Panc1 (cell line): ENCODE measurements around the gene KRTAP10-4.

Experiments
- POLR2AphosphoS5 ChIP-seq: IDR thresholded peaks from 2 replicates; pipeline ENCODE4 v1.6.1; 2012; ENCODE audit warnings: mild to moderate bottlenecking, low read depth, low read length, moderate library complexity
- SIN3A ChIP-seq: IDR thresholded peaks from 2 replicates; pipeline ENCODE4 v1.6.1; 2012; ENCODE audit warnings: low read depth, mild to moderate bottlenecking, low read length, moderate library complexity, borderline replicate concordance; ENCODE audit not compliant: insufficient read depth
- TCF7L2 ChIP-seq: IDR thresholded peaks from 2 replicates; pipeline ENCODE4 v1.6.1; 2011; ENCODE audit warnings: mild to moderate bottlenecking, low read depth, low read length, inconsistent platforms
- TF ChIP-seq, protein P1 (sequence below): fragments of 450-650 bp; IDR thresholded peaks from 2 replicates; pipeline ENCODE4 v1.5.1; 2017; ENCODE audit warnings: mild to moderate bottlenecking
- TF ChIP-seq, protein P2 (sequence below), 2 experiments: IDR thresholded peaks; 2 replicates each; pipeline ENCODE4 v1.6.1; 2011 to 2012; ENCODE audit warnings: low read depth in 2 of 2, control low read depth in 1 of 2, low read length in 1 of 2, mild to moderate bottlenecking in 1 of 2, moderate library complexity in 1 of 2; ENCODE audit not compliant: insufficient read depth in 1 of 2

DNA sequence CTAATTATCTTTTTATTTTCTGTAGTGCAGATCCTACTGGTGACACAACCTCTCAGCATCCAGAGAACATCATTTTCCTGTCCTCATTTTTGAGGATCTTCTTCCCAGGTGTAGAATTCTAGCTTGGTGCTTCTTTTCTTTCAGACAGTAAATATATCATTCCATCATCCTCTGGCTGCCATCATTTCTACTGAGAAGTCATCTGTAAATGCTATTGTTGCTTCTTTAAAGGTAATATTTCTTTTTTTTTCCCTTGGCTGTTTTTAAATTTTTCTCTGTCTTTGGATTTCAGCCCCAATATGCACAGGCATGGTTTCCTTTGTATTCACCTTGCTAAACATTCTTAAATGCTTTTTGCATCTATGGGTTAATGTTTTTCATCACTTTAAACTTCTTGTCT, 50.0 kb downstream of the KRTAP10-4 start:
- TF ChIP-seq, protein P1, sequence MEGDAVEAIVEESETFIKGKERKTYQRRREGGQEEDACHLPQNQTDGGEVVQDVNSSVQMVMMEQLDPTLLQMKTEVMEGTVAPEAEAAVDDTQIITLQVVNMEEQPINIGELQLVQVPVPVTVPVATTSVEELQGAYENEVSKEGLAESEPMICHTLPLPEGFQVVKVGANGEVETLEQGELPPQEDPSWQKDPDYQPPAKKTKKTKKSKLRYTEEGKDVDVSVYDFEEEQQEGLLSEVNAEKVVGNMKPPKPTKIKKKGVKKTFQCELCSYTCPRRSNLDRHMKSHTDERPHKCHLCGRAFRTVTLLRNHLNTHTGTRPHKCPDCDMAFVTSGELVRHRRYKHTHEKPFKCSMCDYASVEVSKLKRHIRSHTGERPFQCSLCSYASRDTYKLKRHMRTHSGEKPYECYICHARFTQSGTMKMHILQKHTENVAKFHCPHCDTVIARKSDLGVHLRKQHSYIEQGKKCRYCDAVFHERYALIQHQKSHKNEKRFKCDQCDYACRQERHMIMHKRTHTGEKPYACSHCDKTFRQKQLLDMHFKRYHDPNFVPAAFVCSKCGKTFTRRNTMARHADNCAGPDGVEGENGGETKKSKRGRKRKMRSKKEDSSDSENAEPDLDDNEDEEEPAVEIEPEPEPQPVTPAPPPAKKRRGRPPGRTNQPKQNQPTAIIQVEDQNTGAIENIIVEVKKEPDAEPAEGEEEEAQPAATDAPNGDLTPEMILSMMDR = no peak
- TF ChIP-seq SIN3A (no peak), POLR2AphosphoS5 (no peak), TCF7L2 (no peak)
- TF ChIP-seq, protein P2, sequence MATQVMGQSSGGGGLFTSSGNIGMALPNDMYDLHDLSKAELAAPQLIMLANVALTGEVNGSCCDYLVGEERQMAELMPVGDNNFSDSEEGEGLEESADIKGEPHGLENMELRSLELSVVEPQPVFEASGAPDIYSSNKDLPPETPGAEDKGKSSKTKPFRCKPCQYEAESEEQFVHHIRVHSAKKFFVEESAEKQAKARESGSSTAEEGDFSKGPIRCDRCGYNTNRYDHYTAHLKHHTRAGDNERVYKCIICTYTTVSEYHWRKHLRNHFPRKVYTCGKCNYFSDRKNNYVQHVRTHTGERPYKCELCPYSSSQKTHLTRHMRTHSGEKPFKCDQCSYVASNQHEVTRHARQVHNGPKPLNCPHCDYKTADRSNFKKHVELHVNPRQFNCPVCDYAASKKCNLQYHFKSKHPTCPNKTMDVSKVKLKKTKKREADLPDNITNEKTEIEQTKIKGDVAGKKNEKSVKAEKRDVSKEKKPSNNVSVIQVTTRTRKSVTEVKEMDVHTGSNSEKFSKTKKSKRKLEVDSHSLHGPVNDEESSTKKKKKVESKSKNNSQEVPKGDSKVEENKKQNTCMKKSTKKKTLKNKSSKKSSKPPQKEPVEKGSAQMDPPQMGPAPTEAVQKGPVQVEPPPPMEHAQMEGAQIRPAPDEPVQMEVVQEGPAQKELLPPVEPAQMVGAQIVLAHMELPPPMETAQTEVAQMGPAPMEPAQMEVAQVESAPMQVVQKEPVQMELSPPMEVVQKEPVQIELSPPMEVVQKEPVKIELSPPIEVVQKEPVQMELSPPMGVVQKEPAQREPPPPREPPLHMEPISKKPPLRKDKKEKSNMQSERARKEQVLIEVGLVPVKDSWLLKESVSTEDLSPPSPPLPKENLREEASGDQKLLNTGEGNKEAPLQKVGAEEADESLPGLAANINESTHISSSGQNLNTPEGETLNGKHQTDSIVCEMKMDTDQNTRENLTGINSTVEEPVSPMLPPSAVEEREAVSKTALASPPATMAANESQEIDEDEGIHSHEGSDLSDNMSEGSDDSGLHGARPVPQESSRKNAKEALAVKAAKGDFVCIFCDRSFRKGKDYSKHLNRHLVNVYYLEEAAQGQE (IDR thresholded peaks at IDR 0.05; ENCODE audit: insufficient read depth in 1 of 2, low read depth in 2 of 2, low read length in 1 of 2) = no peak
